GM19395 (cell line): Measurements from ENCODE around the gene STPG2.

ENCODE experiments used
- ATAC-seq: cut with Tn5 transposase; IDR thresholded peaks from one replicate; pipeline ENCODE4 v1.9.1; 2021; ENCODE audit warnings: mild to moderate bottlenecking, moderate library complexity; ENCODE audit not compliant: unreplicated experiment

STPG2 gene

DNA sequence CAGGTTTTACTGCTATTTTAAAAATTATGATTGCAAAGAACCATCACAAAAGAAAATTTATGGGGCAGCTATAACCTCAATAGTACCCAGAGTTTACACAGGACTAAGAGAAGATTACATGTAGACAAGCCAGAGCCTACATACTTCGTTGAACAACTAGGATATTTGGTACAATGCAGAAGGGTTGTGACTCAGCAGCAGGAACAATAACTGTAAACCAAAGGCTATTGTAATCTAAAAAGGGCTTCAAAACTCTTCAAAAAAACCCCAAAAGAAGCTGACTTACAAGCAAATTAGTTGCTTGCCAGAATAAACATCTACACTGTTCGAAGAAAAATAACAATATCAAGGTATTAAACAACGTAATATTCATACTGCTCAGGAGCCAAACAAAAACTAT, 618.0 kb downstream of the STPG2 start:
- ATAC-seq: no peak

- ATAC-seq: no peak
These were observed 625.3 kb downstream of the STPG2 start for GRCh38 chr4:97517939-97518338.

GRCh38 chr4:97513917-97514316, 629.4 kb downstream of the STPG2 start:
- ATAC-seq: no peak
